Measurements from ENCODE around the gene FAM120A. TPM values are rescaled to one million over a fixed set of nuclear protein-coding genes. Genes with fewer than 3 reads are reported as not detected.

FAM120A gene
- total RNA-seq, 1 experiment from 2014 or later: 70.5 TPM

- Histone ChIP-seq H3K27ac (ENCODE audit: low read length) (no peak overlapping the region), H3K4me3 (ENCODE audit: low read depth in 2 of 2, low read length in 2 of 2) (no peak overlapping the region), H3K36me3 (ENCODE audit: control insufficient read depth, insufficient read depth, low read length) (peaks cover 11% of the 10 kb centered on the region; the same call in 1 of the 2 replicates), H3K4me1 (ENCODE audit: control insufficient read depth, insufficient read depth, low read length) (no peaks in the 10 kb centered on the region), H3K9me3 (ENCODE audit: control insufficient read depth, insufficient read depth, low read depth, low read length) (no peaks in the 10 kb centered on the region), H3K27me3 (ENCODE audit: control insufficient read depth, insufficient read depth, low read length) (no peaks in the 10 kb centered on the region)
- no peak for TF ChIP-seq TCF7L2 (IDR thresholded peaks at IDR 0.05; ENCODE audit: low read depth, low read length)
- TF ChIP-seq SIN3A (IDR thresholded peaks at IDR 0.05; ENCODE audit: borderline replicate concordance, insufficient read depth, low read depth, low read length): no peak
- TF ChIP-seq POLR2AphosphoS5 (IDR thresholded peaks at IDR 0.05; ENCODE audit: low read depth, low read length): no peak
- BruUV-seq (replicated peaks): no TSS peak
- CTCF ChIA-PET: no interaction called here
- POLR2A ChIA-PET: no interaction called here
- in situ Hi-C loops (cut with HindIII; ENCODE audit: low pct_unique_long_range_greater_than_20kb, low sequenced_read_pairs): no loop called here
- no peak for DNase-seq (ENCODE audit: low read depth, low spot score)
- ATAC-seq: no peak
- intact Hi-C loops (cut with micrococcal nuclease; ENCODE audit: unreplicated experiment): no loop called here
Observed at GRCh38 chr9:93533863-93534262, 82.4 kb downstream of the FAM120A start.

GRCh38 chr9:93536167-93536566 is 84.7 kb downstream of the FAM120A start:
- H3K4me1 ChIP-seq (ENCODE audit: control insufficient read depth, insufficient read depth, low read length): no peaks in the 10 kb centered on the region
- no peaks in the 10 kb centered on the region for H3K9me3 ChIP-seq (ENCODE audit: control insufficient read depth, insufficient read depth, low read depth, low read length)
- H3K36me3 ChIP-seq (ENCODE audit: control insufficient read depth, insufficient read depth, low read length): peaks cover 4% of the 10 kb centered on the region; the same call in 1 of the 2 replicates
- CTCF ChIA-PET: no interaction called here
- no peak overlapping the region for H3K4me3 ChIP-seq (ENCODE audit: low read depth in 2 of 2, low read length in 2 of 2)
- POLR2A ChIA-PET: no interaction called here
- DNase-seq (ENCODE audit: low read depth, low spot score) (no peak), ATAC-seq (no peak)
- in situ Hi-C loops (cut with HindIII; ENCODE audit: low pct_unique_long_range_greater_than_20kb, low sequenced_read_pairs) (no loop called here), intact Hi-C loops (cut with micrococcal nuclease; ENCODE audit: unreplicated experiment) (no loop called here)
- no peak overlapping the region for H3K27ac ChIP-seq (ENCODE audit: low read length)
- no peak for TF ChIP-seq SIN3A (IDR thresholded peaks at IDR 0.05; ENCODE audit: borderline replicate concordance, insufficient read depth, low read depth, low read length)
- TF ChIP-seq CTCF (IDR thresholded peaks at IDR 0.05): no peak
- TF ChIP-seq POLR2AphosphoS5 (IDR thresholded peaks at IDR 0.05; ENCODE audit: low read depth, low read length): no peak
- no peak for TF ChIP-seq TCF7L2 (IDR thresholded peaks at IDR 0.05; ENCODE audit: low read depth, low read length)
- no peak for TF ChIP-seq REST (IDR thresholded peaks at IDR 0.05; ENCODE audit: insufficient read depth in 1 of 2, low read depth in 2 of 2, low read length in 1 of 2)
- no peaks in the 10 kb centered on the region for H3K27me3 ChIP-seq (ENCODE audit: control insufficient read depth, insufficient read depth, low read length)
- no TSS peak for BruUV-seq (replicated peaks)

DNA sequence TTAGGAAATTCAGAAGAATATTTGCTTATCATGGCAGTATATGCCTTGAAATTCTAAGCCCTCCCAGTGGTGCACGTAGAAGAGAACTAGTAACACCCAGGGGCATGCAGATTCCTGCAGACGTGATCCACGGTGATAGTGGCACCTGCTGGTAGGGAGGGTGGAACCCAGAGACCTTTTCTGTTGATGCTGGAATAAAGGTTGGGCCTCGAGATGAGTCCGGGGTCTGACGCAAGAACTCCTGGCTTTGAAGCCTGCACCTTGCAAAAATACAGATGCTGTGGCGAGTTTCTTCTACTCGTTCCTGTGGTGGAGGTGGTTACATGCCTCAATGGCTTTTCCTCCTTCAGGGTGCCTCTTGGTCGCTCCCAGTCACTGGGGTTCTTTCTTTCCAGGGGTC is 85.4 kb downstream of the FAM120A start:
- no TSS peak for BruUV-seq (replicated peaks)
- ATAC-seq (no peak), DNase-seq (ENCODE audit: low read depth, low spot score) (no peak)
- no peaks in the 10 kb centered on the region for H3K27me3 ChIP-seq (ENCODE audit: control insufficient read depth, insufficient read depth, low read length)
- in situ Hi-C loops (cut with HindIII; ENCODE audit: low pct_unique_long_range_greater_than_20kb, low sequenced_read_pairs): no loop called here
- ChIA-PET POLR2A (no interaction called here), CTCF (no interaction called here)
- H3K4me1 ChIP-seq (ENCODE audit: control insufficient read depth, insufficient read depth, low read length): no peaks in the 10 kb centered on the region
- peaks cover 4% of the 10 kb centered on the region; the same call in 1 of the 2 replicates for H3K36me3 ChIP-seq (ENCODE audit: control insufficient read depth, insufficient read depth, low read length)
- intact Hi-C loops (cut with micrococcal nuclease; ENCODE audit: unreplicated experiment): no loop called here
- TF ChIP-seq SIN3A (IDR thresholded peaks at IDR 0.05; ENCODE audit: borderline replicate concordance, insufficient read depth, low read depth, low read length) (no peak), CTCF (IDR thresholded peaks at IDR 0.05) (no peak)
- no peaks in the 10 kb centered on the region for H3K9me3 ChIP-seq (ENCODE audit: control insufficient read depth, insufficient read depth, low read depth, low read length)
- no peak overlapping the region for H3K27ac ChIP-seq (ENCODE audit: low read length)
- H3K4me3 ChIP-seq (ENCODE audit: low read depth in 2 of 2, low read length in 2 of 2): no peak overlapping the region
